ENCODE results near the gene RRAS2.

DNA sequence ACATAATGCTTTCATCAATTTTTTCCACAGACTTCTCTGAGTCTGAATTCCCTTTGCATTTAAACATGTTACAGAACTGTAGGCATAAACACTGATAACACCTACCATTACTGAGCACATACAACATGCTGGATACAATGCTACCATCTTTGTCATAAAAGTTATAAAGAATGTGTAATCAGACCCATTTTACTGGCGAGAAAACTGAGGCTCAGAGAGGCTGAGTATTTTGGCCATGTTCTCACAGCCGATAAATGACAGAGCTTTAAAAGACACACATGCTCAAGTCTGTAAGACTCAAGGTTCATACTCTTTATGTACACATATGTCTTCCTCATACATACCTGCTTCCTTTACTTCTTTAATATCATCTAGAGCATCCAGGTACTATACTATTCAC is 2.6 kb downstream of the RRAS2 start:
- TF ChIP-seq POLR2AphosphoS5 (IDR thresholded peaks at IDR 0.05; ENCODE audit: low read length) (no peak), POLR2A (IDR thresholded peaks at IDR 0.05; ENCODE audit: low read depth, low read length) (no peak), HDAC6 (IDR thresholded peaks at IDR 0.05; ENCODE audit: unreplicated experiment) (no peak), NR2C2 (IDR thresholded peaks at IDR 0.05; ENCODE audit: borderline replicate concordance, control insufficient read depth, insufficient read length, low read depth) (no peak), USF1 (IDR thresholded peaks at IDR 0.05; ENCODE audit: borderline replicate concordance, extremely low read length, insufficient read depth, low read depth, low read length) (no peak), PAX8 (IDR thresholded peaks at IDR 0.05) (no peak), RFX5 (IDR thresholded peaks at IDR 0.05; ENCODE audit: low read depth, low read length) (no peak), CEBPB (IDR thresholded peaks at IDR 0.05; ENCODE audit: borderline replicate concordance in 1 of 2, low read depth in 2 of 2, low read length in 2 of 2) (no peak), FOXM1 (IDR thresholded peaks at IDR 0.05; ENCODE audit: low read depth, low read length) (no peak)
- TF ChIP-seq, protein P1, sequence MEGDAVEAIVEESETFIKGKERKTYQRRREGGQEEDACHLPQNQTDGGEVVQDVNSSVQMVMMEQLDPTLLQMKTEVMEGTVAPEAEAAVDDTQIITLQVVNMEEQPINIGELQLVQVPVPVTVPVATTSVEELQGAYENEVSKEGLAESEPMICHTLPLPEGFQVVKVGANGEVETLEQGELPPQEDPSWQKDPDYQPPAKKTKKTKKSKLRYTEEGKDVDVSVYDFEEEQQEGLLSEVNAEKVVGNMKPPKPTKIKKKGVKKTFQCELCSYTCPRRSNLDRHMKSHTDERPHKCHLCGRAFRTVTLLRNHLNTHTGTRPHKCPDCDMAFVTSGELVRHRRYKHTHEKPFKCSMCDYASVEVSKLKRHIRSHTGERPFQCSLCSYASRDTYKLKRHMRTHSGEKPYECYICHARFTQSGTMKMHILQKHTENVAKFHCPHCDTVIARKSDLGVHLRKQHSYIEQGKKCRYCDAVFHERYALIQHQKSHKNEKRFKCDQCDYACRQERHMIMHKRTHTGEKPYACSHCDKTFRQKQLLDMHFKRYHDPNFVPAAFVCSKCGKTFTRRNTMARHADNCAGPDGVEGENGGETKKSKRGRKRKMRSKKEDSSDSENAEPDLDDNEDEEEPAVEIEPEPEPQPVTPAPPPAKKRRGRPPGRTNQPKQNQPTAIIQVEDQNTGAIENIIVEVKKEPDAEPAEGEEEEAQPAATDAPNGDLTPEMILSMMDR (IDR thresholded peaks at IDR 0.05 in 2 of 3, conservative IDR thresholded peaks at IDR 0.05 in 1 of 3; ENCODE audit: control insufficient read depth in 2 of 3, extremely low read depth in 1 of 3, insufficient read depth in 1 of 3, low read depth in 3 of 3, low read length in 3 of 3): no peak
